ENCODE results near the gene EEF1AKMT3.
"Not testable (repeated sequence)": the region's sequence is repeated elsewhere in the genome, so short reads cannot be mapped to it uniquely, and the experiment has no call there.

Gene EEF1AKMT3

DNA sequence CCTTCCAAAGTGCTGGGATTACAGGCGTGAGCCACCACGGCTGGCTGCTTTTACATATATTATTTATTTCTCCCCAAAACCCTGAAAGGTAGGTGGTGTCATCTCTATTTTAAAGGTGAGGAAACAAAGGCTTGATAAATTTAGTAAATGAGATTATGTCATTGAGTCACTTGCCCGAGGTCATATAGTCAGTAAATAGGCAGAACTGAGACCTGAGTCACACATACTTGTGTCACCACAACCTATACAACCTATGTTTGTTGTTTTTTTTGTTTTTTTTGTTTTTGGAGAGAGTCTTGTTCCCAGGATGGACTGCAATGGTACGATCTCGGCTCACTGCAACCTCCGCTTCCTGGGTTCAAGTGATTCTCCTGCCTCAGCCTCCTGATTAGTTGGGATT is 22.9 kb downstream of the EEF1AKMT3 start:
- DNase-seq = no peak

DNA sequence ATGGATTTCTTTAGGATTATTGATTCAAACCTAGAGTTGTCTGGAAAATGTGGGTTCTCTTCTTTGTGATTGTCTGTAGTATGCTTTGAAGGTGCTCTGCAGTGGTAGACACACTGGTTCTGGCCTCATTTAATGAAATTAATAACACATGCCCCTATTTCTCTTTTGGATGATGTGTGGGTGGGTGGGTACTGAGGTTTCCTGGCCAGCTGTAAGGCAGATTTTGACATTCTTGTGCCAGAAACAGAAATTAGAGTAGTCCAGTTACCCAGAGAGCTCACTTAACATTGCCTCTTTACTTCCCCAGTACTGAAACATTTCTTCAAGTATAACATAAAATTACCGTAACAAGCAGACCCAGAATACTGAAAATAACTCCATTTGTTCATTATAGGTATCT is 24.6 kb downstream of the EEF1AKMT3 start:
- no peak for DNase-seq

GRCh38 chr12:57797933-57798332 is 25.5 kb downstream of the EEF1AKMT3 start:
- no peak for DNase-seq

DNA sequence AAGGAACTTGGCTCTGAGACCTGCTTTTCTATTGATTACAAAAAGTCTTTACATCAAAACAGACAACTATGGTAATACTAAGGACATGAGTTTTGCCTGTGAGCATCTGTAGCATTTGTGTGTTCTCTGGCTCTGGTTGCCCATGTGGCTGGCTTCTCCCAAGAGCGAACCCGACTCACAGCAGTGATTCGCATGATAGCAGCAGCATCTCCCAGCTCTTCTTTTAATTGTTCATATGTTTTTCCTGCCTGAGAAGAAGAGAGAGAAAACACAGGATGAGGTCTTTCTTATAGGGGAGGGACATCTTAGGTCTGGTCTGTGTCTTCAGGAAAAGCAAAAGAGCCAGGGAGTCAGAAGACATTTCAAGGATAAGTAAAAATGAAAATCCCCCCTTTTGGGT is 28.6 kb downstream of the EEF1AKMT3 start:
- no peak for DNase-seq

DNA sequence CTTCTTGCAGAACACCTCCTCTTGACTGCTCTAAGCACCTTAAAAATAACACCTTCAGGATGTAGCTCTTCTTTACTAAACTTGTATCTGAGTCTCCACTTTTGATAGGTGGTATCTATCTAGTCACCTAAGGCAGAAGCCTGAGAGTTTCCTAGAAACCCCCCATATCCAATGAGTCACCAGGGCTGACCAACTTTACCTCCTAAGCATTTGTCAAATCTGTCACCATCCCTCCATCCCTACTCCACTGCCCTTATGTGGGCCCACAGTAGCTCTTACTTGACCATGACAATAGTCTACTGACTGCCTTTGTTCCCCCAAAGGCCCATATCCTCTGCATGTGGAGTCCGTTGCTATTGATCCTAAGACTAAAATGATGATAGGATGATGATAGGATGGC is 30.2 kb downstream of the EEF1AKMT3 start:
- no peak for DNase-seq

- peak; percentile 40 for DNase-seq
These were observed 31.0 kb downstream of the EEF1AKMT3 start for GRCh38 chr12:57803319-57803893.

DNA sequence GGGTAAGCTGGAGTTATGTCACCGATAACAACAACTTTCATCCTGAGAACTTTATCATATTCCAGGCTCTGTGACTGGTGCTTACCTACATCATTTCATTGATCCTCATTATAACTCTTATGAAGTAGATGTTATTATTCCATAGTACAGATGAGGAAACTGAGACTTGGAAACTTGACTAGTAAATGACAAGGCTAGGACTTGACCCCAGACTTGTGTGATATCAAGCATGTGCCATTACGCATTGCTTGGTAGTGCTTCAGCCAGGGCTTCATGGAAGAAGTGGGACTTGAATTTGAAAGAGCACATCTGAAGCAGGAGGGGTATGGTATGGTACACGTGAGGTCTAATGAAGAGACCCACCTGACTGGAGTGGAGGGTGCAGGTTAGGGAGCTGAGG is 34.3 kb downstream of the EEF1AKMT3 start:
- no peak for DNase-seq

DNA sequence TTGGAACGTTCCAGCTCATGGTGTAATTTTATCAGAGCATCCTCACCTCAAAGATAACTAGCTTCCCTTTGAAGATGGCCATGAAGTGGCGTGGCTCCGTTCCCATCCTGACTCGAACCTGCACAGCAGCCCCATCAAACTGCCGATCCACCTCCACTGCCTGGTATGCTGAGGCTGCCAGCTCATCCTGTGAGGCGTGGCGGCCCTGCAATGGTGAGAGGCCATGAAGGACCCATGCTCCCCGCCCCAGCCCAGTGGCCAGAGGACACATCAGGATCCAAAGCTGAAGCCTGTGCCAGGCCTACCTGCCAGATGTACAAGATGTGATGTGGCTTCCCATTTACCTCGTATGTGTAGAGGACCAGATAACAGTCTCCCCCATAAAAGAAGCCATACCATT is 34.9 kb downstream of the EEF1AKMT3 start:
- no peak for DNase-seq

DNA sequence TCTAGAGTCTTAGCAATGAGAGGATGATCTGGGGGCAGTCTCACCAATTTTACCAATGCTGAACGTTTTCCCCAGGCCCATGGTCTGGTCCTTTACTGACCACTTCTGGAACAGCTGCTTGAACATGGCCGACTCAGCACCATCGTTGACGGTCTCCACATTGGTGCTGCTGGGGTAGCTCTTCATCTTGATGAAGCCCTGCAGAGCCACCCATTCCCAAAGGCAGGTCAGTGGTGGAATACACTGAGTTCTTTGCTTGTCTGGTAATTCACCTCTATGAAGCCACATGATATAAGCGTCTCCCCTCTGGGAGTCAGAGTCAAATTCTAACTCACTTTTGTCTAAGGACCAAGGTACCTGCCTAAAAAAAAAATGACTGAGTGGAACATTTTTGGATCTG is 35.9 kb downstream of the EEF1AKMT3 start:
- DNase-seq = no peak

DNA sequence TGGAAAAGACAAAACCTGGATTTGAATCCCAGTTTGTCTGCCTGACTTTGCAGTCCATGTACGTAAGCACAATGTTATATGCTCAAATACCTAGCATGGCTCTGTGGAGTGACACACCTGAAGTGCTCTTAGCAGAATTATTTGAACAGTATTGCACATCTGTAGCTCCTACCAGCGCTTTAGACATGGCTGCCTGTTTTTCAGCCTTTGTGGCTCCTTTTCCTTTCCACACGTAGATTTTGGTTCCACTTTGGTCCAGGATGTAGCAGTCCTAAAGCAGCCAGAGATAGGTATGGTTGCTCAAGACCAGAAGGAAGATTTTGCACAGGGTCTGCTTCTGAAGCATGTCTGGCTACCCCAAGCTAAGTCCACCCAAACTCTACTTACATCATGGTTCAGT is 37.0 kb downstream of the EEF1AKMT3 start:
- no peak for DNase-seq

- DNase-seq = no peak
These were observed 38.0 kb downstream of the EEF1AKMT3 start for GRCh38 chr12:57810450-57810849.

DNA sequence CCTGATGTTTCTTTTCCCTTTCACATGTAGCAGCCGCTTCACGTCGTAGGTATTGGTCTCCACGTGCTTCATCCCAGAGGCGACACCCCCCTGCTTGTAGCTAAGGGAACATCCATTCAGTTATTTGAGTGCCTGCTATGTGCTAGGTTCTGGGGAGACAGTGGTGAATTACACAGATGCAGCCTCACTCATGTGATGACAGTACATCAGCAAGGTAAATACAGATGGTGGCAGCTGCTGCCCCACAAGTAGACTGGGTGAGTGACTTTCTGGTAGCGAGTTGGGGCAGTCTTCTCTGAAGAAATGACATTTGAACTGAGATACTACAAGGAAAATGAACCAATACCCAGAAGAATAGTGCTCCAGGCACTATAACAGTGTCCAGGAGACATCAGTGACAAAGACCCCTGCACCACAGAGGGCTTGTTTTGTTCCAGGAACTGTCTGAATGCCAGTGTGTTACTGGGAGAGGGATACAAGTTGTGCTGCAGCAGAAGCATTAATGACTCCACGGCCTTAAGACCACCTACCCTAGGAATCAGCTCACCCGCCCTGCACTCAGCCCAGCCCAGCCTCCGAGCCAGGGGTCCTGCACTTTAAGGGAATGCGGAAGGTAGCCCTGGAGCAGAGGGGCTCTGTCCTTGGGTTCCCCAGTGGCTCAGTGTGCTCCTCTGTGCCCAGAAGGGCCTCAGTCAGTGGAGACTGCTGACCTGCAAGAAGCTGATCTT is 38.8 kb downstream of the EEF1AKMT3 start:
- DNase-seq = no peak

- DNase-seq = no peak
These were observed 40.9 kb downstream of the EEF1AKMT3 start for GRCh38 chr12:57813111-57813970.

GRCh38 chr12:57813971-57814772 is 41.8 kb downstream of the EEF1AKMT3 start:
- DNase-seq = no peak

DNA sequence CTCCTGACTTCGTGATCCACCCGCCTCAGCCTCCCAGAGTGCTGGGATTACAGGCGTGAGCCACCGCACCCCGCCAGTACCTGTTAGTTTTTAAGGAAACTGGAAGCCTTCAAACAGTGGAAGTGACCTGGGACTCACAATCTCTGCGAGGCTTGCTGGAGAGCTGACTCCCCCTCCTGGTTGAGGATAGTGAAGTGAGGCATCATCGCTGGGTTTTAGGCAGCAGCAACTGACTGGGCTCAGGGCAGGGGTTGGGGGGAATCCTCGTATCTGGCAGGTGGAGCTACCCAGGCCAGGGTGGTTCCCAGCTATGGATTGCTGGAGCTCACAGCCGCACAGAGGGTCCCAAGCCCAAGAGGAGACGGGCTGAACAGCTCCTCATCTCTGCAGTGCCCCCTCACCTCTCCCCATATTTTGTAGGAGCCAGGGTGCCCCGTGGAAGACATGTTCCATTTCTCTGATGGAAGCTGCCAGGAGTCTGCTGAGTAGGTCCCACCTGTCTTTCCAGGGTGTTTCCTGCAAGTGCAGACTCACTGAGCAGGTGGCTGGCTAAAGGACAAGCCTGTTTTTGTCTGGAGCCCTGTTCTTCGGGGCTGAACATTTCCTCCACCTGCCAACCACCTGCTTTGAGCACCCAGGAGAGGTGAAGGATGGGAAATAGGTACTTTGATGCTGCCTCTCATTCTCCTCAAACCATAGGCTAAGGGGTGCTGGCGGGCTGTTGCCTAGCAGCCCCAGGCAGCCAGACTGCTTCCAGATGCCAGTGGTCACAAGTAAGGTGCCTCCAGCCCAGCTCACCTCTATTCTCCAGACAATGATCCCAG is 43.0 kb downstream of the EEF1AKMT3 start:
- no peak for DNase-seq

DNA sequence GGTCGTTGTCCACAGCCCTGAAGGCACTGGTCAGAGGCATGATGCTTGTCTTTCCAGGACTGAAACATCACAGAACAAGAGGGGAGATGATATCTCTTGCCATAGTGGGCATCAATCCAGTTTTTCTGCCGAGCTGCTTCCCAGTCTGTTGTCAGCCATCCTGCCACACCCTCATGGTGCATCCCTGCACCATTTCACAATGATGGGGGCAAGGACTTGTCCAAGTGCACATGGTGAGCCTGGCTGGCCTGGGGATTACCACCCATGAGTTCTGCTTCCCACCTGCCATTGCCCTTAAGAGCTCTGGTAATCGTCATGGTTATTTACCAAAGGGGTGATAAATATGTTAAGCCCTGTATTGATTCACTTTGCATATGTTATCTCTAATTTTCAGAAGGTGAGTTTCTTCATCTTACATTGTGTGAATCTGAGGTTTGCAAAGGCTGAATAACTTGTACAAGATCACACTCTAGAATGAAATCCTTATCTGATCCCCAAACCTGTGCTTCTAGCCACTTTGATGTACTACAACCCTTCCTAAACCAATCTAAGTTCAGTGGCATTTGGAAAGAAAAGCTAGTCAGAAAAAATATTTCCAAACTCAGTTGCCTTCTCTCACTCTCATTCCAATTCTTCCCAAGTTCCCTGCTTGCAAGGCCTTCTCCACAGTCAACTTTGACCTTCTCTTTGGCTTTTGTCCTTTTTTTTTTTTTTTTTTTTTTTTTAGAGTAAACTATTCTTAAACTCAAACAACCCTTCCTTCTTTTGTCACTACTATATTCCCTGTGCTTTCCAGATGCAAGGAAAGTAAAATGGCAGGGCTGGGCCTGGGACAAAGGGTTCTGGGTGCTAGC is 43.8 kb downstream of the EEF1AKMT3 start:
- no peak for DNase-seq

DNA sequence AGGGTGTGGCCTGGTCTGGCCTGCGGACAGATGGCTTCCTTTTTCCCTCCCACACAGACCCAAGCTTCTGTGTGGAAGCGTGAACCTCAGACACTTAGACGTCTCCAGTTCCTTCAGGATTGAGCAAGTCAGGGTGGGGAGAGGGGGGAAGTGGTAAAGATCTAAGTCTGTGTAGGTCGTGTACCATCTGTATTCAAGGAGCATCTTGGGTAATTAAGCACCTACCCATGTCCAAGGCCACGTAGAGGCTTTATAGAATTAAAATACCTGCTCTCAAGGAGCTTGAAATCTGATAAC is 44.4 kb downstream of the EEF1AKMT3 start:
- DNase-seq = no peak

- DNase-seq = no peak
These were observed 45.0 kb downstream of the EEF1AKMT3 start for GRCh38 chr12:57817261-57817989.

DNA sequence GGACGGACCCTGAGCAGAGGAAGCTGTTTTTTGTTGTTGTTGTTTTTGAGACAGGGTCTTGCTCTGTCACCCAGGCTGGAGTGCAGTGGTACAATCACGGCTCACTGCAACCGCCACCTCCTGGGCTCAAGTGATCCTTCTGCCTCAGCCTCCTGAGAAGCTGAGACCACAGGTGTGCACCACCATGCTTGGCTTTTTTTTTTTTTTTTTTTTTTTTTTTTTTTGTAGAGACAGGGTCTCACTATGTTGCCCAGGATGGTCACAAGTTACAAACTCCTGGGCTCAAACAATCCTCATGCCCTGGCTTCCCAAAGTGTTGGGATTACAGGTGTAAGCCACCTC is 45.5 kb downstream of the EEF1AKMT3 start:
- DNase-seq = not testable (repeated sequence)

- DNase-seq = not testable (repeated sequence)
These were observed 47.7 kb downstream of the EEF1AKMT3 start for GRCh38 chr12:57820119-57820518.

GRCh38 chr12:57821015-57821414 is 48.6 kb downstream of the EEF1AKMT3 start:
- not testable (repeated sequence) for DNase-seq
